Activated CD4-positive, alpha-beta T cell treated with anti-CD3 and anti-CD28 coated beads for 24 hours (primary cell): ENCODE results near the gene EEF1A2.
A peak's percentile ranks its signal among the peaks of the same experiment; 100 is the strongest.

Source experiments
- DNase-seq, 2 donors: peaks; one replicate each; pipeline ENCODE4 v3.0.0-alpha.2; 2020; ENCODE audit warnings: low read depth in 2 of 2

The EEF1A2 gene

GRCh38 chr20:63452821-63453523 is 45.9 kb downstream of the EEF1A2 start:
- no peak for DNase-seq

- DNase-seq, result no peak
Observed at GRCh38 chr20:63452341-63452740, 46.5 kb downstream of the EEF1A2 start.

- DNase-seq, result no peak
Observed at GRCh38 chr20:63451821-63452220, 47.1 kb downstream of the EEF1A2 start.

- DNase-seq, result no peak
Observed at GRCh38 chr20:63449796-63450730, 48.8 kb downstream of the EEF1A2 start.

- no peak for DNase-seq
Observed at GRCh38 chr20:63449025-63449424, 49.9 kb downstream of the EEF1A2 start.

- DNase-seq, result no peak
Observed at GRCh38 chr20:63448031-63448430, 50.9 kb downstream of the EEF1A2 start.

GRCh38 chr20:63447320-63447719 is 51.6 kb downstream of the EEF1A2 start:
- DNase-seq, result no peak

- no peak for DNase-seq
Observed at GRCh38 chr20:63446216-63447024, 52.5 kb downstream of the EEF1A2 start.

GRCh38 chr20:63445075-63445734 is 53.7 kb downstream of the EEF1A2 start:
- no peak for DNase-seq

GRCh38 chr20:63444548-63444947 is 54.3 kb downstream of the EEF1A2 start:
- no peak for DNase-seq

- no peak for DNase-seq
Observed at GRCh38 chr20:63443606-63444395, 55.1 kb downstream of the EEF1A2 start.

- peak; percentile 41 to 65 for DNase-seq
Observed at GRCh38 chr20:63442100-63442493, 56.8 kb downstream of the EEF1A2 start.

- DNase-seq, result peak in 1 of 2 donors; percentile 12
Observed at GRCh38 chr20:63441136-63442099, 57.5 kb downstream of the EEF1A2 start.

GRCh38 chr20:63440366-63440955 is 58.4 kb downstream of the EEF1A2 start:
- DNase-seq, result no peak

GRCh38 chr20:63439866-63440265 is 59.0 kb downstream of the EEF1A2 start:
- DNase-seq, result no peak

- DNase-seq, result no peak
Observed at GRCh38 chr20:63438121-63438520, 60.8 kb downstream of the EEF1A2 start.
